ENCODE measurements around the gene ASB18. TPM values are rescaled to one million over a fixed set of nuclear protein-coding genes. Genes with fewer than 3 reads are reported as not detected.

ASB18 gene
- total RNA-seq, 1 donor from 2014 or later, result not detected

DNA sequence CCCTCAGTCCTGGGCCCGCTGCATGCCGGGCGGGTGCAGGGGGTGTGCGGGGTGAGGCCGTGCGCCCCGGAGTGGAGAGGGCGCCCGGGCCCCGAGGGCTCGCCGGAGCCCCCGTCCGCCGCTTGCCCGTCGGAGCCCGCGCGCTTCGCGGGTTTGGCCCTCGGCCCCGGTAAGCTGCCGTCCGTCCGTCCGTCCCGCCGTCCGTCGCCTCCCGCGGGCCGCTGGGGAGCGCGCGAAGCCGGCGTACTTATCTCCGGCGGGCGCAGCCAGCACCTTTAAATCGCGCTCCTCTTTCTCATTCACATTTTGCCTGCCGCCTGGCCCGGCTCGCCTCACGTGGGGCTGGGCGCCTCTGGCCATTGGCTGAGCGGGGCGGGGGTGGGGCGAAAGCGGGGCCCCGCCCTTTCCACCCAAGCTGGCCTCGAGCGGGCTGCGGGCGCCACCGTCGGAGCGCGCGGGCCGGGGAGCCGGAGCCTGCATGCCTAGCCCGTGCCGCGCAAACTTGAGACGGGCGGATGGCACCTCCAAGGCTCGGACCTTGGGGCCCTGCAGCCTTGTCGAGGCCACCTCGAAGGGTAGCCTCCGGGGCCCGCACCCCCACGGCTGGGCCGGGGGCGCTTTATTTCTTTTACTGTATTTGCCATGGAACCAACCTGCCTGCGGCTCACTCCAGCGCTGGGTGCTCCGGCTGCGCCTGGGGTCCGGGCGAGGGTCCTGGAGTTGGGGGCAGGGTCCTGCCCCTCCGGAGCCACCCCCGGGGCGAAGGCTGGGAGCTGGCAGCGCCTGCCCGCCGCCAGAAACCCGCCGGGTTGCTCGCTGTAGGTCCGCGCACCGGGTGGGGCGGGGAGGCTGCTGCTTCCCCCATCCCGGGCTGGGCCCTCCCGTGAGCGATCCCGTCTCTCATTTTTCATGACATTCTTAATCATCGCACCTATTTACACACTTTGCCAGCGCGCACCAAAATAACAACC is 95.8 kb downstream of the ASB18 start, which contains the start of gene GBX2:
Gene GBX2 (minus strand): TSS at position 277 of the 971 bp plus-strand sequence. CDS start 415 bp downstream, outside the sequence.
- Mint-ChIP-seq H3K27ac (no peak within 1 kb of the TSS), H3K4me1 (peaks cover 50% of the 10 kb centered on the region), H3K27me3 (ENCODE audit: insufficient read depth, low read depth) (peaks cover 61% of the 10 kb centered on the region), H3K9me3 (no peaks in the 10 kb centered on the region), H3K36me3 (no peaks in the 10 kb centered on the region), H3K4me3 (peak within 1 kb of the TSS; percentile 87)
- H3K4me1 ChIP-seq, result peaks cover 63% of the 10 kb centered on the region
- peaks cover 100% of the 10 kb centered on the region for H3K27me3 ChIP-seq
- no peaks in the 10 kb centered on the region for H3K36me3 ChIP-seq
- no peaks in the 10 kb centered on the region for H3K79me2 ChIP-seq (ENCODE audit: low read depth)
- H3K9ac ChIP-seq, result no peak within 1 kb of the TSS
- H3K9me3 ChIP-seq (ENCODE audit: low read depth), result no peaks in the 10 kb centered on the region
- peaks cover 85% of the 10 kb centered on the region for H3F3A ChIP-seq (ENCODE audit: low read depth)
- peaks cover 88% of the 10 kb centered on the region for H4K20me1 ChIP-seq (ENCODE audit: low read depth)
- H3K4me3 ChIP-seq, result peak within 1 kb of the TSS; percentile 49
- H2AFZ ChIP-seq (replicated peaks), result peak within 1 kb of the TSS; percentile 85
- peak; percentile 95 for DNase-seq (ENCODE audit: low spot score)
- TF ChIP-seq EZH2phosphoT487 (IDR thresholded peaks at IDR 0.05) (peak; percentile 41), EZH2 (IDR thresholded peaks at IDR 0.05) (peak; percentile 81)
- TF ChIP-seq, protein P1, sequence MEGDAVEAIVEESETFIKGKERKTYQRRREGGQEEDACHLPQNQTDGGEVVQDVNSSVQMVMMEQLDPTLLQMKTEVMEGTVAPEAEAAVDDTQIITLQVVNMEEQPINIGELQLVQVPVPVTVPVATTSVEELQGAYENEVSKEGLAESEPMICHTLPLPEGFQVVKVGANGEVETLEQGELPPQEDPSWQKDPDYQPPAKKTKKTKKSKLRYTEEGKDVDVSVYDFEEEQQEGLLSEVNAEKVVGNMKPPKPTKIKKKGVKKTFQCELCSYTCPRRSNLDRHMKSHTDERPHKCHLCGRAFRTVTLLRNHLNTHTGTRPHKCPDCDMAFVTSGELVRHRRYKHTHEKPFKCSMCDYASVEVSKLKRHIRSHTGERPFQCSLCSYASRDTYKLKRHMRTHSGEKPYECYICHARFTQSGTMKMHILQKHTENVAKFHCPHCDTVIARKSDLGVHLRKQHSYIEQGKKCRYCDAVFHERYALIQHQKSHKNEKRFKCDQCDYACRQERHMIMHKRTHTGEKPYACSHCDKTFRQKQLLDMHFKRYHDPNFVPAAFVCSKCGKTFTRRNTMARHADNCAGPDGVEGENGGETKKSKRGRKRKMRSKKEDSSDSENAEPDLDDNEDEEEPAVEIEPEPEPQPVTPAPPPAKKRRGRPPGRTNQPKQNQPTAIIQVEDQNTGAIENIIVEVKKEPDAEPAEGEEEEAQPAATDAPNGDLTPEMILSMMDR (IDR thresholded peaks at IDR 0.05), result no peak
- H3K27ac ChIP-seq, result no peak within 1 kb of the TSS
- H3K4me2 ChIP-seq, result peak within 1 kb of the TSS; percentile 92

DNA sequence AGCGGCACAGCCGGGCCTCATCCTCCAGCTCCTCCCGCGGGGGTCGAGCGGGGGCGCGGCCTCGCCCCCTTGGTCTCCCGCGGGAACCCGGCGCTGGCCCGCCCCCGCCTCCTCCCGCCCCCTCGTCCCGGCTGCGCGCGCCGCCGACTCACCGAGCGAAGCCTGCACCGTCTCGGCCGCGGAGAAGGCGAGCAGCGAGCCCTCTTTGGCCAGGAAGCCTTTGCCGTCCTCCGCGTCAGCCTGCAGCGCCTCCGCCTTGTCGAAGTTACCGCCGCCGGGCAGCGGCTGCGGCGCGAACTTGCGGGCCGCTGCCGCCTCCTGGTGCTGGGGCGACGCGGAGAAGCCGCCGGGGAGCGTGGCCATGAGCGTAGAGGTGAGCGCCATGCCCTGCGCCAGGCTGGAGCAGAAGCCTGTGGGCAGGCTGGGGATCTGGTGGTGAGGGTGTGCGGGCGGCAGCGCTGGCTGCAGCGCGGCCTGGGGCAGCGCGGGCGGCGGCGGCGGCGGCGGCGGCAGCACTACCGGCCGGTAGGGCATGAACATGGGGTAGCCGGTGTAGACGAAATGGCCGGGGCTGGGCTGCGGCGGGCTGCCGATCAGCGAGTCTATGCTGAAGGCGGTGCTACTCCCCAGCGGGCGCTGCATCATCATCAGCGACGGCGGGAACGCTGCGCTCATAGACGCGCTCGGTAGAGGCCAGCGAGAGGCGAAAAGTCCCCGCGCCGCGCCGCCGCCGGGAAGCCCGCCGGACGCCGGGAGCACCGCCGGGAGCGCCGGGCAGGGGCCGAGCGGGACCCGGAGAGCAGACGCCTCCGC is 96.7 kb downstream of the ASB18 start:
- peaks cover 61% of the 10 kb centered on the region for H3K4me1 ChIP-seq
- H4K20me1 ChIP-seq (ENCODE audit: low read depth), result peaks cover 88% of the 10 kb centered on the region
- no peaks in the 10 kb centered on the region for H3K79me2 ChIP-seq (ENCODE audit: low read depth)
- H3F3A ChIP-seq (ENCODE audit: low read depth), result peaks cover 80% of the 10 kb centered on the region
- no peaks in the 10 kb centered on the region for H3K9me3 Mint-ChIP-seq
- H3K9me3 ChIP-seq (ENCODE audit: low read depth), result no peaks in the 10 kb centered on the region
- DNase-seq (ENCODE audit: low spot score), result peak; percentile 86
- H3K27ac ChIP-seq, result no peak overlapping the region
- TF ChIP-seq, protein P1 (IDR thresholded peaks at IDR 0.05), result peak; percentile 35
- TF ChIP-seq EZH2phosphoT487 (IDR thresholded peaks at IDR 0.05) (peak; percentile 44), EZH2 (IDR thresholded peaks at IDR 0.05) (peak; percentile 73)
- no peak overlapping the region for H3K27ac Mint-ChIP-seq
- peak overlapping the region; percentile 94 for H3K4me3 Mint-ChIP-seq
- H3K36me3 Mint-ChIP-seq, result peaks cover 2% of the 10 kb centered on the region
- H3K27me3 Mint-ChIP-seq (ENCODE audit: insufficient read depth, low read depth), result peaks cover 61% of the 10 kb centered on the region
- peak overlapping the region; percentile 92 for H3K4me2 ChIP-seq
- H2AFZ ChIP-seq (replicated peaks), result peak overlapping the region; percentile 85
- peak overlapping the region; percentile 49 for H3K4me3 ChIP-seq
- peaks cover 54% of the 10 kb centered on the region for H3K4me1 Mint-ChIP-seq
- peaks cover 100% of the 10 kb centered on the region for H3K27me3 ChIP-seq
- no peak overlapping the region for H3K9ac ChIP-seq
- H3K36me3 ChIP-seq, result no peaks in the 10 kb centered on the region

DNA sequence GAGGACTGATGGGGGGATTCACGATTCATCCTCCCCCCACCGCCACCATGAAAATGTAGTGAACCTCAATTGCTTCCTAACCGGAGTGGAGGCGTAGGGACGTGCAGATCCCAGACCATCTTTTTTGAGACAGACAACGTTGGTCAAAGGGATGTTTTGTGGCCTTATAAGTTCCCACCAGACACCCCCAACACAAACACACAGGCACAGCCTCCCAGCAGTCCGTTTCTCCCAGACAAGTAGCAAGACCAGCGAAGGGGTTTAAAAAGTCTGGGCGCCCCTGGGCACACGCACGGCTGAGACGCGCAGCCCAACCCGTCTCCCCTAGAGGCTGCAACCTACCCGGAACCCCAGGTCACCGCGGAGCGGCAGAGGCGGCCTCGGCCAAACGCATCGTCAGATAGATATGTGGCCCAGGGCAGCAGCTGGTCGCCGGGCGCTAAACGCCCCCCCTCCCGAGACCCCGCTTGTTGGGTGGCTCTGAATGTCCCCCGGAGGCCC is 97.4 kb downstream of the ASB18 start:
- Mint-ChIP-seq H3K27ac (no peak overlapping the region), H3K9me3 (no peaks in the 10 kb centered on the region), H3K4me3 (peak overlapping the region; percentile 94), H3K4me1 (peaks cover 53% of the 10 kb centered on the region), H3K27me3 (ENCODE audit: insufficient read depth, low read depth) (peaks cover 62% of the 10 kb centered on the region), H3K36me3 (peaks cover 2% of the 10 kb centered on the region)
- H3K9ac ChIP-seq, result no peak overlapping the region
- peaks cover 100% of the 10 kb centered on the region for H3K27me3 ChIP-seq
- H3K79me2 ChIP-seq (ENCODE audit: low read depth), result no peaks in the 10 kb centered on the region
- TF ChIP-seq EZH2phosphoT487 (IDR thresholded peaks at IDR 0.05), result peak; percentile 84
- TF ChIP-seq, protein P1 (IDR thresholded peaks at IDR 0.05), result no peak
- peak; percentile 58 for TF ChIP-seq EZH2 (IDR thresholded peaks at IDR 0.05)
- H3K4me3 ChIP-seq, result peak overlapping the region; percentile 49
- H3K4me1 ChIP-seq, result peaks cover 55% of the 10 kb centered on the region
- peaks cover 74% of the 10 kb centered on the region for H3F3A ChIP-seq (ENCODE audit: low read depth)
- H4K20me1 ChIP-seq (ENCODE audit: low read depth), result peaks cover 88% of the 10 kb centered on the region
- H2AFZ ChIP-seq (replicated peaks), result peak overlapping the region; percentile 85
- H3K36me3 ChIP-seq, result no peaks in the 10 kb centered on the region
- DNase-seq (ENCODE audit: low spot score), result peak; percentile 66
- H3K27ac ChIP-seq, result no peak overlapping the region
- no peaks in the 10 kb centered on the region for H3K9me3 ChIP-seq (ENCODE audit: low read depth)
- peak overlapping the region; percentile 92 for H3K4me2 ChIP-seq

Measured in neural progenitor cell (in vitro differentiated cells).